VCaP (cell line): ENCODE measurements around the gene UROC1.
"Not testable (repeated sequence)": the region's sequence is repeated elsewhere in the genome, so short reads cannot be mapped to it uniquely, and the experiment has no call there.

ENCODE experiments used
- H3K27ac ChIP-seq: fragments of 450-650 bp; 2 replicates; pipeline ENCODE4 v1.5.1; 2017
- CTCF ChIP-seq: fragments of 450-650 bp; conservative IDR thresholded peaks from 2 replicates; pipeline ENCODE4 v1.5.1; 2017; ENCODE audit warnings: mild to moderate bottlenecking, moderate library complexity

UROC1 gene

DNA sequence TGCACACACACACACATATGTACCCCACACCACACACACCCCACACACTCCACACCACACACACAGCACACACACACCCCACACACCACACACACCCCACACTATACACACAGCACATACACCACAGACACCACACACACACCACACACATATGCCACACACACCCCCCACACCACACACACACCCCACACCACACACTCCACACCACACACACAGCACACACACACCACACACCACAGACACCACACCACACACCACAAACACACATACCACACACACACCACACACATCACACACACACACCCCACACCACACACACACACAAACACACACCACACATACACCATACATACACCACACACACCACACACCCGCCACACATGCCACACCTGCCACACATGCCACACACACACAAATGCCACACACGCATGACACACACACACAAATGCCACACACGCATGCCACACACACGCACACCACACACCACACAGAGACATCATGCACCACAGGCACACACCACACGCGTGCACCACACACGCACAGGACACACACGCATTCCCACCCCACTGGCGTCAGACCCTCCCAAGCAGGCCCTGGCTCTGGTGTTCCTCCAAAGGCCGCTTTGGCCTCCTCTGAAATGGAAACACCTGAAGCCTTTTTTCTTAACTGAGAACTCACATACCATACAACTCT, 22.1 kb upstream of the UROC1 start:
- no peak overlapping the region for H3K27ac ChIP-seq
- TF ChIP-seq CTCF: no peak

- no peak for TF ChIP-seq CTCF
- no peak overlapping the region for H3K27ac ChIP-seq
These were observed 21.4 kb upstream of the UROC1 start for GRCh38 chr3:126538966-126539365.

GRCh38 chr3:126538316-126538715, 20.7 kb upstream of the UROC1 start:
- no peak overlapping the region for H3K27ac ChIP-seq
- no peak for TF ChIP-seq CTCF

DNA sequence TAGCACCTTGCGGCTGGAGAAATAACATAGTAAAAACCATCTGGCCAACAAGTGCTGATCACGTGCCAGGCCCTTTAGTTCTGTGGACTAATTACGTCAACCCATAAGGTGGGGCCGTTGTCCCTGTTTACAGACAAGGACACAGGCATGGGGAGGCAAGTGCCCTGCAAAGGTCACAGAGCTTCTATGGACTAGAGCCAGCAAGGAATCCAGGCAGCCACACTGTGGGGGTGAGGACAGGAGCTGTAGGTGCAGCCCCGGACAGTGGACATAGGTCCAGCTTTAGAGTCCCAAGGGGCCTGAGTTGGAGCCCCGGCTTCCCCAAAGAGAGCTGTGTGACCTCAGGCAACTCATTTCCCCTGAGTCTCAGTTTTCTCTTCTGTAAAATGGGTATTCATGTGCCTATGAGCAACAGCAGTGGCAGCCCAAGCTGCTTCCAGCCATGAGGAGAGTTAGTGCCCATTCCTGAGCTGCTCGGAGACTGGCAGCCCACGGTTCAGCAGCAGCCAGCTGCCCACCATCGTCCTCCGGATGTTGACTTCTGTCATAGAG, 20.2 kb upstream of the UROC1 start:
- no peak for TF ChIP-seq CTCF
- H3K27ac ChIP-seq: no peak overlapping the region

GRCh38 chr3:126537116-126537729, 19.6 kb upstream of the UROC1 start:
- TF ChIP-seq CTCF: no peak
- no peak overlapping the region for H3K27ac ChIP-seq

- H3K27ac ChIP-seq: no peak overlapping the region
- no peak for TF ChIP-seq CTCF
These were observed 18.6 kb upstream of the UROC1 start for GRCh38 chr3:126536126-126536525.

DNA sequence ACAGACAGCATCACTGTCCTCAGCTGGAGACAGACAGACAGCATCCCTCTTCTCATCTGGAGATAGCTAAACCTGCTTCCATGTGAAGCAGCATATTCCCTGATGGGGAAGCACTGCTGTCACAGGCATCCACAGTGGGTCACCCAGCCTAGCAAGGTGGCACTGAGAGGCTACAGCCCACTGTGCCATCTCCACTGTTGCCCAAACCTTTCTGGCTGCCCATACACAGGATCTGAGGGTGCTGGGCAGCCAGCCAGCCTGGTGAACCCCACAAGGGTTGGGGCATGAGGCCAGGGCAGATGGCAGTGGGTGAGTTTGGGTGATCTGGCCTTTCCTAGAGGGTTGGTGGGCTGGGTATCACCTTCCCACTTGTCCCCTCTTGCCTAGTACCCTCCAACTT, 18.1 kb upstream of the UROC1 start:
- H3K27ac ChIP-seq: no peak overlapping the region
- no peak for TF ChIP-seq CTCF

DNA sequence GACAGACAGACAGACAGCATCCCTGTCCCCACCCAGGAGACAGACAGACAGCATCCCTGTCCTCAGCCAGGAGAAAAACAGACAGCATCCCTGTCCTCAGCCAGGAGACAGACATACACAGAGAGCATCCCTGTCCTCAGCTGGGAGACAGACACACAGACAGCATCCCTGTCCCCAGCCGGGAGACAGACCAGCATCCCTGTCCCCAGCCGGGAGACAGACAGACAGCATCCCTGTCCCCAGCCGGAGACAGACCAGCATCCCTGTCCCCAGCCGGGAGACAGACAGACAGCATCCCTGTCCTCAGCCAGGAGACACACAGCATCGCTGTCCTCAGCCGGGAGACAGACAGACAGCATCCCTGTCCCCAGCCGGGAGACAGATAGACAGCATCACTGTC, 17.1 kb upstream of the UROC1 start:
- not testable (repeated sequence) for H3K27ac ChIP-seq
